Activated CD8-positive, alpha-beta T cell treated with anti-CD3 and anti-CD28 coated beads for 36 hours (primary cell): ENCODE results near the gene TMEM52. TPM values are rescaled to one million over a fixed set of nuclear protein-coding genes. Genes with fewer than 3 reads are reported as not detected.

Experiments used
- ATAC-seq: fragments of 200-7000 bp; cut with Tn5 transposase; one replicate; pipeline ENCODE4 v1.10.0; 2021; ENCODE audit warnings: mild to moderate bottlenecking, moderate library complexity
- CTCF ChIA-PET: fragments of 350-600 bp; sonication (Branson Sonifier 250); formaldehyde crosslinking; loops from one replicate; lab custom pipeline; 2021; ENCODE audit warnings: antibody characterized with exemption; lab: Charles Lee
- POLR2A ChIA-PET: fragments of 350-600 bp; sonication (Branson Sonifier 250); formaldehyde crosslinking; loops from one replicate; lab custom pipeline; 2021; ENCODE audit warnings: antibody characterized with exemption; lab: Charles Lee
- DNase-seq: peaks from one replicate; pipeline ENCODE4 v3.0.0-alpha.2; 2020
- H3K27ac Mint-ChIP-seq: one replicate; pipeline ENCODE4 v1.8.0; 2021; ENCODE audit warnings: mild to moderate bottlenecking, mixed read lengths
- H3K27me3 Mint-ChIP-seq: one replicate; pipeline ENCODE4 v1.8.0; 2021; ENCODE audit warnings: mixed read lengths
- H3K36me3 Mint-ChIP-seq: one replicate; pipeline ENCODE4 v1.8.0; 2021; ENCODE audit warnings: low read depth, mixed read lengths
- H3K4me1 Mint-ChIP-seq: one replicate; pipeline ENCODE4 v1.8.0; 2021; ENCODE audit warnings: low read depth, mixed read lengths
- H3K4me3 Mint-ChIP-seq: one replicate; pipeline ENCODE4 v1.8.0; 2021; ENCODE audit warnings: mild to moderate bottlenecking, moderate library complexity, mixed read lengths
- H3K9me3 Mint-ChIP-seq: one replicate; pipeline ENCODE4 v1.8.0; 2021; ENCODE audit warnings: mixed read lengths
- intact Hi-C: fragments of 100-400 bp; cut with micrococcal nuclease; formaldehyde crosslinking; loops from one replicate; pipeline ENCODE4 v1.10.0; 2022
- total RNA-seq, 2 experiments: library from RNA; stranded (reverse); gene quantifications; one replicate each; pipeline ENCODE4 v1.2.3, GENCODE V29; 2021
- TF ChIP-seq, protein P1 (sequence below): fragments of 200-600 bp; IDR thresholded peaks from one replicate; pipeline ENCODE4 v1.8.0; 2022; ENCODE audit warnings: antibody characterized with exemption, mild to moderate bottlenecking

The TMEM52 gene
- total RNA-seq, 2 experiments from 2014 or later: 2.1 to 2.2 TPM

- peak overlapping the region; percentile 50 for H3K4me3 Mint-ChIP-seq
- CTCF ChIA-PET: interaction anchor here (1.9 to 2.8 kb wide), 2 partner anchors 8 to 127 kb away, joined by 9 to 10 read pairs; no protein-coding TSS in a partner anchor
- POLR2A ChIA-PET: no interaction called here
- no peaks in the 10 kb centered on the region for H3K9me3 Mint-ChIP-seq
- ATAC-seq: no peak
- H3K4me1 Mint-ChIP-seq: peaks cover 3% of the 10 kb centered on the region
- TF ChIP-seq, protein P1, sequence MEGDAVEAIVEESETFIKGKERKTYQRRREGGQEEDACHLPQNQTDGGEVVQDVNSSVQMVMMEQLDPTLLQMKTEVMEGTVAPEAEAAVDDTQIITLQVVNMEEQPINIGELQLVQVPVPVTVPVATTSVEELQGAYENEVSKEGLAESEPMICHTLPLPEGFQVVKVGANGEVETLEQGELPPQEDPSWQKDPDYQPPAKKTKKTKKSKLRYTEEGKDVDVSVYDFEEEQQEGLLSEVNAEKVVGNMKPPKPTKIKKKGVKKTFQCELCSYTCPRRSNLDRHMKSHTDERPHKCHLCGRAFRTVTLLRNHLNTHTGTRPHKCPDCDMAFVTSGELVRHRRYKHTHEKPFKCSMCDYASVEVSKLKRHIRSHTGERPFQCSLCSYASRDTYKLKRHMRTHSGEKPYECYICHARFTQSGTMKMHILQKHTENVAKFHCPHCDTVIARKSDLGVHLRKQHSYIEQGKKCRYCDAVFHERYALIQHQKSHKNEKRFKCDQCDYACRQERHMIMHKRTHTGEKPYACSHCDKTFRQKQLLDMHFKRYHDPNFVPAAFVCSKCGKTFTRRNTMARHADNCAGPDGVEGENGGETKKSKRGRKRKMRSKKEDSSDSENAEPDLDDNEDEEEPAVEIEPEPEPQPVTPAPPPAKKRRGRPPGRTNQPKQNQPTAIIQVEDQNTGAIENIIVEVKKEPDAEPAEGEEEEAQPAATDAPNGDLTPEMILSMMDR: no peak
- DNase-seq: no peak
- peaks cover 3% of the 10 kb centered on the region for H3K27me3 Mint-ChIP-seq
- intact Hi-C loops: no loop called here
- no peak overlapping the region for H3K27ac Mint-ChIP-seq
- H3K36me3 Mint-ChIP-seq: no peaks in the 10 kb centered on the region
These were observed 1.6 kb downstream of the TMEM52 start for GRCh38 chr1:1917304-1917976.

GRCh38 chr1:1916851-1917251 is 2.2 kb downstream of the TMEM52 start:
- ATAC-seq: no peak
- CTCF ChIA-PET: interaction anchor here (1.9 to 2.8 kb wide), 2 partner anchors 8 to 128 kb away, joined by 9 to 10 read pairs; no protein-coding TSS in a partner anchor

GRCh38 chr1:1915911-1916840 is 2.9 kb downstream of the TMEM52 start:
- Mint-ChIP-seq H3K9me3 (no peaks in the 10 kb centered on the region), H3K27ac (no peak overlapping the region), H3K36me3 (no peaks in the 10 kb centered on the region), H3K4me3 (no peak overlapping the region), H3K27me3 (peaks cover 3% of the 10 kb centered on the region), H3K4me1 (peaks cover 3% of the 10 kb centered on the region)
- TF ChIP-seq, protein P1: no peak
- no peak for DNase-seq
- ChIA-PET POLR2A (no interaction called here), CTCF (interaction anchor here (1.9 to 2.8 kb wide), 2 partner anchors 7 to 128 kb away, joined by 9 to 10 read pairs; no protein-coding TSS in a partner anchor)
- ATAC-seq: no peak
- intact Hi-C loops: no loop called here

More at GRCh38 chr1:1916851-1917251, 2.2 kb downstream of the TMEM52 start:
- Mint-ChIP-seq H3K9me3 (no peaks in the 10 kb centered on the region), H3K27ac (no peak overlapping the region), H3K4me3 (no peak overlapping the region), H3K36me3 (no peaks in the 10 kb centered on the region), H3K27me3 (peaks cover 3% of the 10 kb centered on the region), H3K4me1 (peaks cover 3% of the 10 kb centered on the region)
- TF ChIP-seq, protein P1: no peak
- intact Hi-C loops: no loop called here
- no peak for DNase-seq
- POLR2A ChIA-PET: no interaction called here

DNA sequence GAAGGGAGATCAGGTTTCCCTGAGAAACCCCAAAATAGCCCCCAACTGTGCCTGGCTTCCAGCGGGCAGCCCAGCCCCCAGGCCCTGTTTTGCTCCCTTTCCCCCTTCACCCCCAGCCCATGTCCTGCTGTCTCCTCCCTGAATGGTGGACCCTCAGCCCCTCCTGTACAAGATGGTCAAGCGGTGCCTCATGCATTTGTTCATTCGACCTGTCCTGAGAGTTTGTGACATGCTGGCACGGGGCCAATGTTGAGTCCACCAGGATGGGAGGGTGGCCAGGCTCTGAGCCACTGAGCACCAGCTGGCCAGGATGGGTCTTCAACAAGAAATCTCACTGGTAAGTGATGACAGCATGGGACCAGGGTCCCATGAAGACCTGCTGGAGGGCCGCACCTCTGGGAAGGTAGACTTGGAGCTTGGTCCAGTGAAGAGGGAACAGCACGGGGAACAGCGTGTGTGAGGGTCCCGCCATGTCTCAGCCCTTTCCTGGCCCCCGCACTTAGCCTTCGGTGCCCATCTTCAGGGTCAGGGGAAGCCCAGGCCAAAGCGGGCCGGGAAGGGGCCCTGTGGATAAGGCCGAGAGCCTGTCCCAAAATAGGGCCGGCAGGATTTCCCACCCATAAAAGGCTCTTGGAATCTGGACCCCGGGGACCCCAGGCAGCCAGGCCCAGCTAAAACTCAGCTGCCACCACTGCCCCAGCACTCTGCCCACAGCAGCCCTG is 3.9 kb downstream of the TMEM52 start, which contains the start of gene CALML6:
TSS of gene CALML6 (plus strand) at position 290 of the 722 bp plus-strand sequence. CDS start at position 311, 21 bp downstream.
- Mint-ChIP-seq H3K4me3 (no peak within 1 kb of the TSS), H3K9me3 (no peaks in the 10 kb centered on the region), H3K27ac (no peak within 1 kb of the TSS), H3K36me3 (no peaks in the 10 kb centered on the region), H3K4me1 (peaks cover 5% of the 10 kb centered on the region), H3K27me3 (peaks cover 3% of the 10 kb centered on the region)
- intact Hi-C loops: no loop called here
- ATAC-seq (no peak), DNase-seq (no peak)
- CTCF ChIA-PET: no interaction called here
- TF ChIP-seq, protein P1: no peak
- POLR2A ChIA-PET: interaction anchor here (0.9 kb wide), 1 partner anchor 285 kb away, joined by 3 read pairs; no protein-coding TSS in a partner anchor
